Epithelial cell of esophagus (primary cell): ENCODE results near the gene CPA4.

Experiments used
- DNase-seq: peaks from one replicate; pipeline ENCODE4 v3.0.0; 2010; ENCODE audit warnings: low read depth
- H3K4me3 ChIP-seq: 2 replicates; pipeline ENCODE4 v1.5.1; 2011; ENCODE audit warnings: mild to moderate bottlenecking, low read length, control low read depth
- CTCF ChIP-seq: IDR thresholded peaks from 2 replicates; pipeline ENCODE4 v1.5.1; 2011; ENCODE audit warnings: low read depth, mild to moderate bottlenecking, low read length, control low read depth, inconsistent platforms; ENCODE audit not compliant: insufficient read depth; ENCODE audit errors: missing control alignments

The CPA4 gene

GRCh38 chr7:130351791-130352090 lies 58.8 kb downstream of the CPA4 start:
- no peak for DNase-seq
- no peak overlapping the region for H3K4me3 ChIP-seq
- no peak for TF ChIP-seq CTCF

GRCh38 chr7:130352194-130353074 lies 59.5 kb downstream of the CPA4 start:
- TF ChIP-seq CTCF: no peak
- peak overlapping the region; percentile 2 for H3K4me3 ChIP-seq
- DNase-seq: peak; percentile 46

GRCh38 chr7:130353196-130353595 lies 60.2 kb downstream of the CPA4 start:
- no peak for TF ChIP-seq CTCF
- no peak for DNase-seq
- H3K4me3 ChIP-seq: no peak overlapping the region

GRCh38 chr7:130356121-130356875 lies 63.3 kb downstream of the CPA4 start:
- peak; percentile 97 for DNase-seq
- TF ChIP-seq CTCF: no peak
- no peak overlapping the region for H3K4me3 ChIP-seq

GRCh38 chr7:130356876-130357611 lies 64.1 kb downstream of the CPA4 start:
- H3K4me3 ChIP-seq: no peak overlapping the region
- peak; percentile 97 for DNase-seq
- TF ChIP-seq CTCF: no peak

- TF ChIP-seq CTCF: no peak
- DNase-seq: no peak
- no peak overlapping the region for H3K4me3 ChIP-seq
Observed at GRCh38 chr7:130358471-130358870, 65.5 kb downstream of the CPA4 start.
